Panc1 (cell line): ENCODE data around the gene CUTA.

ENCODE experiments used
- POLR2AphosphoS5 ChIP-seq: IDR thresholded peaks from 2 replicates; pipeline ENCODE4 v1.6.1; 2012; ENCODE audit warnings: mild to moderate bottlenecking, low read depth, low read length, moderate library complexity
- TF ChIP-seq, protein P1 (sequence below): fragments of 450-650 bp; IDR thresholded peaks from 2 replicates; pipeline ENCODE4 v1.5.1; 2017; ENCODE audit warnings: mild to moderate bottlenecking
- TF ChIP-seq, protein P2 (sequence below), 2 experiments: IDR thresholded peaks; 2 replicates each; pipeline ENCODE4 v1.6.1; 2011 to 2012; ENCODE audit warnings: low read depth in 2 of 2, control low read depth in 1 of 2, low read length in 1 of 2, mild to moderate bottlenecking in 1 of 2, moderate library complexity in 1 of 2; ENCODE audit not compliant: insufficient read depth in 1 of 2

DNA sequence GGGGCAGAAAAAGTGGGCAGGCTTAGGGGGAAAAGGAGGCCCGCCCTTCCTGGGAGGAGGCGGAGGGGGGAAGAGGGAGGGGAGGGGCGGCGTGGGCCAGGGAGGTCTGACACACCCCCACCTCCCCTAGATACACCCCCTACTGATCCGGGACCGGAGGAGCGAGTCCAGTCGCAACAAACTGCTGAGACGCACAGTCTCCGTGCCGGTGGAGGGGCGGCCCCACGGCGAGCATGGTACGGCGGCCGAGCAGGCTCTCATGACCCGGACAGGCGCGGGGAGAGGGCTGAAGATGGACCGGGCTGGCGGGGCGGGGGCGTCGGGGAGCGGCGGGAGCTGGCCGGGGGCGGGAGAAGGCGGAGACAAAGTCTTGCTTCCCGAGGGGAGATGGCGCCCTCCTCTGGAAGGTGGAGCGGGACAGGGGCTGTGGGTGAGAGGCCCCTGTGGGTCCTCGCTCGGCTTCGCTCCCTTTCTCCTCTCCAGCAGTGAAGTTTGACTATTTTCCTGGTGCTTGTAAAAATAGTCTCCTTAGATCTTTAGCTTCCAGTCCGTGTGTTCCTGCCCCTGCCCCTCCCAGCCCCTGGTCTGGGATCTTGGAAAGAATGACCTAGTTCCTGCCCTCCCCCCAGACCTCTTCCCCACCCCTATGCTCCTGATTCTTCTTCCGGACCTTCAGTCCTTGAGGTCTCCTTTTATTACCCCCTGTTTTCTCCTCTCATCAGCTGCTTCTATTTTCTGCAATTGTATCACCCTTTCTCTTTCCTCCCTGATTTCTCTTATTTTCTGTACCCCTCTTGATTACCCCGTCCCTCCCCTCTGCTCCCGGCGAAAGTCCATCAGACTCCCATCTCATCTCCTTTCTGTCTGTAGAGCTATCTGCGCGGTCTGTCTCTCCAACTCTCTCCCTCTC is 8.0 kb upstream of the CUTA start:
- TF ChIP-seq, protein P1, sequence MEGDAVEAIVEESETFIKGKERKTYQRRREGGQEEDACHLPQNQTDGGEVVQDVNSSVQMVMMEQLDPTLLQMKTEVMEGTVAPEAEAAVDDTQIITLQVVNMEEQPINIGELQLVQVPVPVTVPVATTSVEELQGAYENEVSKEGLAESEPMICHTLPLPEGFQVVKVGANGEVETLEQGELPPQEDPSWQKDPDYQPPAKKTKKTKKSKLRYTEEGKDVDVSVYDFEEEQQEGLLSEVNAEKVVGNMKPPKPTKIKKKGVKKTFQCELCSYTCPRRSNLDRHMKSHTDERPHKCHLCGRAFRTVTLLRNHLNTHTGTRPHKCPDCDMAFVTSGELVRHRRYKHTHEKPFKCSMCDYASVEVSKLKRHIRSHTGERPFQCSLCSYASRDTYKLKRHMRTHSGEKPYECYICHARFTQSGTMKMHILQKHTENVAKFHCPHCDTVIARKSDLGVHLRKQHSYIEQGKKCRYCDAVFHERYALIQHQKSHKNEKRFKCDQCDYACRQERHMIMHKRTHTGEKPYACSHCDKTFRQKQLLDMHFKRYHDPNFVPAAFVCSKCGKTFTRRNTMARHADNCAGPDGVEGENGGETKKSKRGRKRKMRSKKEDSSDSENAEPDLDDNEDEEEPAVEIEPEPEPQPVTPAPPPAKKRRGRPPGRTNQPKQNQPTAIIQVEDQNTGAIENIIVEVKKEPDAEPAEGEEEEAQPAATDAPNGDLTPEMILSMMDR: peak; percentile 88
- TF ChIP-seq POLR2AphosphoS5: peak; percentile 75
- TF ChIP-seq, protein P2, sequence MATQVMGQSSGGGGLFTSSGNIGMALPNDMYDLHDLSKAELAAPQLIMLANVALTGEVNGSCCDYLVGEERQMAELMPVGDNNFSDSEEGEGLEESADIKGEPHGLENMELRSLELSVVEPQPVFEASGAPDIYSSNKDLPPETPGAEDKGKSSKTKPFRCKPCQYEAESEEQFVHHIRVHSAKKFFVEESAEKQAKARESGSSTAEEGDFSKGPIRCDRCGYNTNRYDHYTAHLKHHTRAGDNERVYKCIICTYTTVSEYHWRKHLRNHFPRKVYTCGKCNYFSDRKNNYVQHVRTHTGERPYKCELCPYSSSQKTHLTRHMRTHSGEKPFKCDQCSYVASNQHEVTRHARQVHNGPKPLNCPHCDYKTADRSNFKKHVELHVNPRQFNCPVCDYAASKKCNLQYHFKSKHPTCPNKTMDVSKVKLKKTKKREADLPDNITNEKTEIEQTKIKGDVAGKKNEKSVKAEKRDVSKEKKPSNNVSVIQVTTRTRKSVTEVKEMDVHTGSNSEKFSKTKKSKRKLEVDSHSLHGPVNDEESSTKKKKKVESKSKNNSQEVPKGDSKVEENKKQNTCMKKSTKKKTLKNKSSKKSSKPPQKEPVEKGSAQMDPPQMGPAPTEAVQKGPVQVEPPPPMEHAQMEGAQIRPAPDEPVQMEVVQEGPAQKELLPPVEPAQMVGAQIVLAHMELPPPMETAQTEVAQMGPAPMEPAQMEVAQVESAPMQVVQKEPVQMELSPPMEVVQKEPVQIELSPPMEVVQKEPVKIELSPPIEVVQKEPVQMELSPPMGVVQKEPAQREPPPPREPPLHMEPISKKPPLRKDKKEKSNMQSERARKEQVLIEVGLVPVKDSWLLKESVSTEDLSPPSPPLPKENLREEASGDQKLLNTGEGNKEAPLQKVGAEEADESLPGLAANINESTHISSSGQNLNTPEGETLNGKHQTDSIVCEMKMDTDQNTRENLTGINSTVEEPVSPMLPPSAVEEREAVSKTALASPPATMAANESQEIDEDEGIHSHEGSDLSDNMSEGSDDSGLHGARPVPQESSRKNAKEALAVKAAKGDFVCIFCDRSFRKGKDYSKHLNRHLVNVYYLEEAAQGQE (IDR thresholded peaks at IDR 0.05; ENCODE audit: insufficient read depth in 1 of 2, low read depth in 2 of 2, low read length in 1 of 2): no peak
